ENCODE results near the gene SYNE4. TPM values are rescaled to one million over a fixed set of nuclear protein-coding genes. Genes with fewer than 3 reads are reported as not detected.
A peak's percentile ranks its signal among the peaks of the same experiment; 100 is the strongest.

SYNE4 gene
- total RNA-seq, 1 donor from 2014 or later: 8.7 TPM

GRCh38 chr19:35966771-35967170 lies 41.8 kb downstream of the SYNE4 start:
- H3K9me3 Mint-ChIP-seq: no peaks in the 10 kb centered on the region
- peaks cover 28% of the 10 kb centered on the region for H3K27me3 Mint-ChIP-seq
- no peak overlapping the region for H3K4me3 Mint-ChIP-seq
- TF ChIP-seq, protein P1, sequence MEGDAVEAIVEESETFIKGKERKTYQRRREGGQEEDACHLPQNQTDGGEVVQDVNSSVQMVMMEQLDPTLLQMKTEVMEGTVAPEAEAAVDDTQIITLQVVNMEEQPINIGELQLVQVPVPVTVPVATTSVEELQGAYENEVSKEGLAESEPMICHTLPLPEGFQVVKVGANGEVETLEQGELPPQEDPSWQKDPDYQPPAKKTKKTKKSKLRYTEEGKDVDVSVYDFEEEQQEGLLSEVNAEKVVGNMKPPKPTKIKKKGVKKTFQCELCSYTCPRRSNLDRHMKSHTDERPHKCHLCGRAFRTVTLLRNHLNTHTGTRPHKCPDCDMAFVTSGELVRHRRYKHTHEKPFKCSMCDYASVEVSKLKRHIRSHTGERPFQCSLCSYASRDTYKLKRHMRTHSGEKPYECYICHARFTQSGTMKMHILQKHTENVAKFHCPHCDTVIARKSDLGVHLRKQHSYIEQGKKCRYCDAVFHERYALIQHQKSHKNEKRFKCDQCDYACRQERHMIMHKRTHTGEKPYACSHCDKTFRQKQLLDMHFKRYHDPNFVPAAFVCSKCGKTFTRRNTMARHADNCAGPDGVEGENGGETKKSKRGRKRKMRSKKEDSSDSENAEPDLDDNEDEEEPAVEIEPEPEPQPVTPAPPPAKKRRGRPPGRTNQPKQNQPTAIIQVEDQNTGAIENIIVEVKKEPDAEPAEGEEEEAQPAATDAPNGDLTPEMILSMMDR (conservative IDR thresholded peaks at IDR 0.05): no peak
- no peak overlapping the region for H3K27ac Mint-ChIP-seq
- H3K4me1 Mint-ChIP-seq (ENCODE audit: unreplicated experiment): no peaks in the 10 kb centered on the region
- no peak for DNase-seq (ENCODE audit: extremely low spot score, unreplicated experiment)
- no peaks in the 10 kb centered on the region for H3K36me3 Mint-ChIP-seq

- TF ChIP-seq, protein P1 (conservative IDR thresholded peaks at IDR 0.05): no peak
- Mint-ChIP-seq H3K36me3 (no peaks in the 10 kb centered on the region), H3K4me3 (no peak overlapping the region), H3K27ac (no peak overlapping the region), H3K9me3 (no peaks in the 10 kb centered on the region), H3K27me3 (peaks cover 45% of the 10 kb centered on the region), H3K4me1 (ENCODE audit: unreplicated experiment) (no peaks in the 10 kb centered on the region)
- DNase-seq (ENCODE audit: extremely low spot score, unreplicated experiment): no peak
Measured at GRCh38 chr19:35963514-35963913, 45.1 kb downstream of the SYNE4 start.

- Mint-ChIP-seq H3K4me1 (ENCODE audit: unreplicated experiment) (no peaks in the 10 kb centered on the region), H3K27me3 (peaks cover 61% of the 10 kb centered on the region), H3K4me3 (no peak overlapping the region), H3K9me3 (peaks cover 4% of the 10 kb centered on the region), H3K27ac (no peak overlapping the region), H3K36me3 (no peaks in the 10 kb centered on the region)
- no peak for DNase-seq (ENCODE audit: extremely low spot score, unreplicated experiment)
- TF ChIP-seq, protein P1 (conservative IDR thresholded peaks at IDR 0.05): no peak
Measured at GRCh38 chr19:35960432-35960972, 48.1 kb downstream of the SYNE4 start.

DNA sequence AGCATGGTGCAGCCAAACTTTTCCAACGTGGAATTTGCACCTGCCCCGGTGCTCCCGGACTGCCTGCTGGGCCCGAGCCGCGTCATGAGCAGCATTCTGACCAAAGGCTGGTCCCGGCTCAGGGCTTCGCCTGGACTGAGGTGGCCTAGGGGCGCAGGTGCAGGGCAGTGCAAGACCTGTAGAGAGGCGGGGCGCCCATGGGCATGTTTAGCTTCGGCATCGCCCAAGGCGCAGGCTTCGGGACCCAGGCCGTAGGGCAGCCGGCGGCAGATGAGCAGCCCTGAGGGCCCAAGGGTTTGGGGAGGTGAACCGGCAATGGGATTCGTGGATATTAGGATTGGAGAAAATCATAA lies 48.7 kb downstream of the SYNE4 start:
- H3K27me3 Mint-ChIP-seq: peaks cover 60% of the 10 kb centered on the region
- peaks cover 4% of the 10 kb centered on the region for H3K9me3 Mint-ChIP-seq
- TF ChIP-seq, protein P1 (conservative IDR thresholded peaks at IDR 0.05): no peak
- H3K4me1 Mint-ChIP-seq (ENCODE audit: unreplicated experiment): no peaks in the 10 kb centered on the region
- no peak for DNase-seq (ENCODE audit: extremely low spot score, unreplicated experiment)
- H3K4me3 Mint-ChIP-seq: no peak overlapping the region
- H3K36me3 Mint-ChIP-seq: no peaks in the 10 kb centered on the region
- no peak overlapping the region for H3K27ac Mint-ChIP-seq

- Mint-ChIP-seq H3K9me3 (peaks cover 4% of the 10 kb centered on the region), H3K36me3 (no peaks in the 10 kb centered on the region), H3K4me1 (ENCODE audit: unreplicated experiment) (no peaks in the 10 kb centered on the region), H3K27me3 (peaks cover 60% of the 10 kb centered on the region), H3K27ac (no peak overlapping the region), H3K4me3 (no peak overlapping the region)
- no peak for DNase-seq (ENCODE audit: extremely low spot score, unreplicated experiment)
- TF ChIP-seq, protein P1 (conservative IDR thresholded peaks at IDR 0.05): peak; percentile 35
Measured at GRCh38 chr19:35959040-35959967, 49.3 kb downstream of the SYNE4 start.
